ENCODE data around the gene ELL2.
"Not testable (repeated sequence)": the region's sequence is repeated elsewhere in the genome, so short reads cannot be mapped to it uniquely, and the experiment has no call there.

ELL2 gene

DNA sequence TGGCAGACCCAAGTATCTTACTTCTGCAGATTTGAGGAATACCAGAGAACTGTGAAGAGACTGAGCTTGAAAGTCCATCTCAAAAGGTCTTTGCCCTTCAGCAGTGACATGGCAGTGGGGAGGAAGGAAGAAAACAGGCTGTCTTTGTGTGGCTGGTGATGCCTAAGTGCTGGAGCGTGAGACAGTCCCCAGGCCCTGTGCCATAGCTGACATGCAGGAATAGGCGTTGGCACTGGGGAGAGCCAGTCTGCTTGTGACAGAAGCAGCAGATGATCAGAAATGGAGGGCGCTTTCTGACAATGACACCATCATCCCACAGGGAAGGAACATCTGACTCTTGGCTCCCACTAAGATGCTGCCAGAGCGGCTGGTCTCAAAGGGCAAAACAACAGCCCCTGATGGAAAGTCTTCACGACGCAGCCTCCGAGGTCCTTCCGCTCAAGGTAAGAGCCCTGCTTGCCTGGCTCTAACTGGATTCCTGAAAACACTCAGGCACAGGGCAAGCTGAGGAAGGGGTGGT, 123.6 kb downstream of the ELL2 start:
- no peak for DNase-seq (ENCODE audit: low read depth)

DNA sequence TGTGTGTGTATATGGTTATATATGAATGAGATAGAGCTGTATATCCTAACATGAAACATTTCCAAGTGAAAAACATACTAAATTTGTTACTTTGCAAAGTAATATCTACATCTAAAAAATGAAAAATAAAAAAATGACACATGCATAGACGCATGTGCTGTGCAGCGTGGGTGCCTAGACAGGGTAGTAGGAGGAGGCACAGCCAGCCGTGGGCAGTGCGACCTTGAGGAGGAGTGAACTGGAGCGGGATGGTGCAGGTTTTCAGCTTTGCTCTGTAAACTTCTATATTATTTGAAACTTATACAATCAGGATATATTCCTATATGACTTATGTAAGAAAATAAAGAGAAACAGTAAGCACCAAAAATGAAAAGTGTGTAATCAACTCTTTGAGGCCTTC, 124.2 kb downstream of the ELL2 start:
- no peak for DNase-seq (ENCODE audit: low read depth)

DNA sequence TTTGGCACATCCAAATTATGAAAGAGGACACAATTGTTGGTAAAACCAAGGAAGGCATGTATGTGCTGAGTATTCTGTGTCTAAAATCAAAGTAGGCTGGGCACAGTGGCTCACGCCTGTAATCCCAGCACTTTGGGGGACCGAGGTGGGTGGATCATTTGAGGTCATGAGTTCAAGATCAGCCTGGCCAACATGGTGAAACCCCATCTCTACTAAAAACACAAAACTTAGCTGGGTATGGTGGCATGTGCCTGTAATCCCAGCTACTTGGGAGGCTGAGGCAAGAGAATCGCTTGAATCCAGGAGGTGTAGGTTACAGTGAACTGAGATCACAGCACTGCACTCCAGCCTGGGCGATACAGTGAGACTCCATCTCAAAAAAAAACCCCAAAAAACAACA, 124.7 kb downstream of the ELL2 start:
- not testable (repeated sequence) for DNase-seq (ENCODE audit: low read depth)

DNA sequence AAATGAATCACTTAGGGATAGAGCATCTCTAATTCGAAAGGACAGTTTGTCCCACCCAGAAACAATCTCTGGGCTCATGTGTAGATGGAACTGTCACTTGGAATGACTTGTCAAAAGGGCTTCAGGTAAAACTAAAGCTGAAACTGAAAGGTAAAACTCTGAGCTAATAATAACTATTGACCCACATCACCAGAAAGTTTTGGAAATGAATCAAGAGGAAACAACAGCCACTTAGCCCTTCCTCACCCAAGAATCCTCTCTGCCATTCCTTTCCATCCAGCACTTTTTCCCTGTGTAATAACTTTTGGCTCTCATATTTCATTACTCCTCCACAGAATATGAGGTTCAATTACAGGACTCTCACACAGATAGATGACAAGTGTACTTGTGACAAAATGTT, 125.1 kb downstream of the ELL2 start:
- no peak for DNase-seq (ENCODE audit: low read depth)

DNA sequence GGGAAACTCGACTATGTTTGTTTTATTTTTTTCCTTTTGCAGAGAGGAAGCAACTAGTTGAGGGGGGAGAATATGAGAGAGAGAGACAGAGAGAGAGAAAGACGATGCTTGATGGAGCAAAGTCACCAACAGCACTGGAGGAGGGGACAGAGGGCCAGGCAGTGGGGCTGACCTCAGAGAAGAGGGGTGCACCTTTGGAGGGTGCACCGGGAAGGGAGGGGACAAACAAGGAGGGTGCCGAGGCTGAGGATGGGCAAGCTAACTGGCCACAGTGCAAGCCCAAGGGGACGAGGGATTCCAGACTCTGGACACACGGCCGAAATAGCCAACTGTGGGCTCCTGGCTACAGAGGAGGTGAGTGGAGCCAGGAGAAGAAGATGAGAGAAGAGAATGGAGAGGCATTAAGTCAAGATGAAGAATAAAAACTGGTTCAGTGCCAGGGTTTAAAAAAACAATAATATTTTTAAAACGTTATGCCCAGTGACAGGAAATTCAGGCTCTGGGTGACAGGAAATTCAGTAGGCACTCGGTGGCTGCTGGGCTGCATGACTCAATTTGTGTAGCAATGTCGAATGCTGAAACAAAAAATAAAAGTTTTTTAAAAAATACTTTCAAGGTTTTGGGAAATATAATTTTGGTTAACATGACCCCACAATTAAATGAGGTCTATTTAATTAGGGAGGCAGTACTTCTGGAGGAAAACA, 125.8 kb downstream of the ELL2 start:
- no peak for DNase-seq (ENCODE audit: low read depth)

All from stimulated activated CD8-positive, alpha-beta memory T cell treated with anti-CD3 and anti-CD28 coated beads, Interleukin-15, amount 100 ng/mL, for 24 hours (primary cell).